WTC11 (cell line): ENCODE measurements around the gene HOXC11. TPM values are rescaled to one million over a fixed set of nuclear protein-coding genes. Genes with fewer than 3 reads are reported as not detected.

Source experiments
- ATAC-seq: fragments of 200-7000 bp; cut with Tn5 transposase; 2 replicates; pipeline ENCODE4 v1.10.0; 2021; ENCODE audit warnings: mild to moderate bottlenecking, moderate library complexity
- CTCF ChIA-PET: fragments of 300-600 bp; sonication (Branson Sonifier 250); formaldehyde crosslinking; loops from one replicate; lab custom pipeline; 2021; ENCODE audit warnings: antibody characterized with exemption; lab: Charles Lee
- POLR2A ChIA-PET: fragments of 350-600 bp; sonication (Branson Sonifier 250); formaldehyde crosslinking; loops from one replicate; lab custom pipeline; 2021; ENCODE audit warnings: antibody characterized with exemption; lab: Charles Lee
- DNase-seq: peaks from one replicate; pipeline ENCODE4 v3.0.0; 2021; ENCODE audit warnings: low spot score
- H3K27ac Mint-ChIP-seq: 2 replicates; pipeline ENCODE4 v1.8.0; 2021; ENCODE audit warnings: mixed read lengths
- H3K27me3 Mint-ChIP-seq: 2 replicates; pipeline ENCODE4 v1.8.0; 2021; ENCODE audit warnings: low read depth, mild to moderate bottlenecking, moderate library complexity, mixed read lengths
- H3K36me3 Mint-ChIP-seq: 2 replicates; pipeline ENCODE4 v1.8.0; 2021; ENCODE audit warnings: mixed read lengths
- H3K4me1 Mint-ChIP-seq: 2 replicates; pipeline ENCODE4 v1.8.0; 2022; ENCODE audit warnings: mixed read lengths
- H3K4me3 Mint-ChIP-seq: 2 replicates; pipeline ENCODE4 v1.8.0; 2021; ENCODE audit warnings: mild to moderate bottlenecking, moderate library complexity, mixed read lengths
- H3K9me3 Mint-ChIP-seq: 2 replicates; pipeline ENCODE4 v1.8.0; 2021; ENCODE audit warnings: mixed read lengths
- ATF3 ChIP-seq: sonication (generic); formaldehyde crosslinking; conservative IDR thresholded peaks from 2 replicates; pipeline ENCODE4 v1.8.1; 2022; ENCODE audit warnings: mild to moderate bottlenecking, missing genetic modification reagents
- EMX1 ChIP-seq: fragments of 250-450 bp; sonication (Bioruptor Pico); IDR thresholded peaks from 2 replicates; pipeline ENCODE4 v1.8.0; 2021; ENCODE audit warnings: mild to moderate bottlenecking
- FOXJ3 ChIP-seq: sonication (generic); formaldehyde crosslinking; IDR thresholded peaks from 2 replicates; pipeline ENCODE4 v1.9.0; 2021; ENCODE audit warnings: missing genetic modification reagents, mild to moderate bottlenecking, borderline replicate concordance
- FOXP1 ChIP-seq: sonication (generic); formaldehyde crosslinking; IDR thresholded peaks from 2 replicates; pipeline ENCODE4 v1.8.0; 2022; ENCODE audit warnings: missing genetic modification reagents, mild to moderate bottlenecking, moderate library complexity, borderline replicate concordance
- GRHL2 ChIP-seq: fragments of 250-450 bp; sonication (Bioruptor Pico); IDR thresholded peaks from 2 replicates; pipeline ENCODE4 v1.8.0; 2022; ENCODE audit warnings: mild to moderate bottlenecking, moderate library complexity; ENCODE audit not compliant: insufficient replicate concordance, severe bottlenecking
- HMGA2 ChIP-seq: fragments of 250-450 bp; sonication (Bioruptor Pico); IDR thresholded peaks from 2 replicates; pipeline ENCODE4 v1.4.0; 2021; ENCODE audit warnings: mild to moderate bottlenecking, moderate library complexity
- IRF1 ChIP-seq: sonication (generic); formaldehyde crosslinking; IDR thresholded peaks from 2 replicates; pipeline ENCODE4 v1.8.0; 2023; ENCODE audit warnings: missing genetic modification reagents
- KAT7 ChIP-seq: sonication (generic); formaldehyde crosslinking; IDR thresholded peaks from 2 replicates; pipeline ENCODE4 v1.8.1; 2023; ENCODE audit warnings: missing genetic modification reagents, mild to moderate bottlenecking, borderline replicate concordance
- NFATC4 ChIP-seq: fragments of 250-450 bp; sonication (Bioruptor Pico); IDR thresholded peaks from 2 replicates; pipeline ENCODE4 v1.9.0; 2021; ENCODE audit warnings: mild to moderate bottlenecking
- NFYB ChIP-seq: sonication (generic); formaldehyde crosslinking; conservative IDR thresholded peaks from 2 replicates; pipeline ENCODE4 v1.8.0; 2022; ENCODE audit warnings: low read depth, missing genetic modification reagents
- NR2C2 ChIP-seq: sonication (generic); formaldehyde crosslinking; IDR thresholded peaks from 2 replicates; pipeline ENCODE4 v1.8.0; 2022; ENCODE audit warnings: mild to moderate bottlenecking, missing genetic modification reagents
- PRRX2 ChIP-seq: fragments of 250-450 bp; sonication (Bioruptor Pico); IDR thresholded peaks from 2 replicates; pipeline ENCODE4 v1.8.0; 2021; ENCODE audit warnings: mild to moderate bottlenecking
- SP1 ChIP-seq: sonication (generic); formaldehyde crosslinking; conservative IDR thresholded peaks from 2 replicates; pipeline ENCODE4 v1.8.1; 2022; ENCODE audit warnings: missing genetic modification reagents
- USF2 ChIP-seq: sonication (generic); formaldehyde crosslinking; IDR thresholded peaks from 2 replicates; pipeline ENCODE4 v1.8.1; 2023; ENCODE audit warnings: mild to moderate bottlenecking, missing genetic modification reagents, moderate library complexity
- ZBTB21 ChIP-seq: sonication (generic); formaldehyde crosslinking; IDR thresholded peaks from 2 replicates; pipeline ENCODE4 v1.8.1; 2023; ENCODE audit warnings: mild to moderate bottlenecking, missing genetic modification reagents, borderline replicate concordance
- ZNF425 ChIP-seq: fragments of 250-450 bp; sonication (Bioruptor Pico); conservative IDR thresholded peaks from 2 replicates; pipeline ENCODE4 v1.9.0; 2021; ENCODE audit warnings: mild to moderate bottlenecking
- ZNF532 ChIP-seq: fragments of 250-450 bp; sonication (Bioruptor Pico); IDR thresholded peaks from 2 replicates; pipeline ENCODE4 v1.9.0; 2021; ENCODE audit warnings: mild to moderate bottlenecking, borderline replicate concordance
- ZNF671 ChIP-seq: fragments of 250-450 bp; sonication (Bioruptor Pico); IDR thresholded peaks from 2 replicates; pipeline ENCODE4 v1.8.0; 2021; ENCODE audit warnings: mild to moderate bottlenecking
- total RNA-seq: library from RNA; stranded (reverse); gene quantifications from 3 replicates; pipeline ENCODE4 v1.2.3, GENCODE V29; 2021

Gene HOXC11
- total RNA-seq, 1 experiment from 2014 or later: not detected

- TF ChIP-seq ZBTB21 (CRISPR knock-in tag) (no peak), USF2 (CRISPR knock-in tag) (no peak), IRF1 (CRISPR knock-in tag) (no peak), EMX1 (CRISPR knock-in tag) (no peak), NFATC4 (no peak), ZNF425 (CRISPR knock-in tag) (no peak), NFYB (CRISPR knock-in tag) (no peak), SP1 (no peak), HMGA2 (no peak)
These were observed 39.9 kb downstream of the HOXC11 start (continued) for GRCh38 chr12:54012631-54013409.

GRCh38 chr12:54014377-54015017 lies 41.6 kb downstream of the HOXC11 start:
- Mint-ChIP-seq H3K36me3 (no peaks in the 10 kb centered on the region), H3K27ac (no peak overlapping the region), H3K4me3 (no peak overlapping the region), H3K27me3 (peaks cover 99% of the 10 kb centered on the region), H3K4me1 (peaks cover 29% of the 10 kb centered on the region), H3K9me3 (no peaks in the 10 kb centered on the region)
- ATAC-seq (no peak), DNase-seq (no peak)
- ChIA-PET POLR2A (no interaction called here), CTCF (interaction anchor here (0.7 to 2.4 kb wide), 5 partner anchors 30 to 202 kb away, joined by 3 to 6 read pairs (median 3); partner anchors contain the start of gene HOXC10)
- TF ChIP-seq SP1 (no peak), GRHL2 (CRISPR knock-in tag) (no peak), KAT7 (no peak), FOXJ3 (no peak), USF2 (CRISPR knock-in tag) (no peak)

GRCh38 chr12:54015018-54015931 lies 42.3 kb downstream of the HOXC11 start:
- DNase-seq: no peak
- peaks cover 30% of the 10 kb centered on the region for H3K4me1 Mint-ChIP-seq
- ATAC-seq: no peak
- CTCF ChIA-PET: interaction anchor here (0.7 to 2.6 kb wide), 3 partner anchors 186 to 199 kb away, joined by 3 to 25 read pairs (median 6); no protein-coding TSS in a partner anchor
- no peaks in the 10 kb centered on the region for H3K36me3 Mint-ChIP-seq
- no peak overlapping the region for H3K4me3 Mint-ChIP-seq
- H3K9me3 Mint-ChIP-seq: no peaks in the 10 kb centered on the region
- POLR2A ChIA-PET: interaction anchor here (0.5 kb wide), 1 partner anchor 620 kb away, joined by 3 read pairs; no protein-coding TSS in a partner anchor
- peaks cover 99% of the 10 kb centered on the region for H3K27me3 Mint-ChIP-seq
- no peak overlapping the region for H3K27ac Mint-ChIP-seq
- TF ChIP-seq ZNF532 (CRISPR knock-in tag) (no peak), ZNF671 (no peak), FOXP1 (CRISPR knock-in tag) (no peak), PRRX2 (CRISPR knock-in tag) (no peak), ZBTB21 (CRISPR knock-in tag) (no peak), EMX1 (CRISPR knock-in tag) (no peak), NR2C2 (CRISPR knock-in tag) (no peak), ATF3 (CRISPR knock-in tag) (no peak)
